SU-DHL-6 (cell line): ENCODE results near the gene PXDC1.

Source experiments
- CTCF ChIP-seq: fragments of 200-600 bp; sonication (generic); IDR thresholded peaks from one replicate; pipeline ENCODE4 v1.5.1; 2017; ENCODE audit warnings: antibody characterized with exemption, mild to moderate bottlenecking, low read length, moderate library complexity; ENCODE audit not compliant: insufficient read depth, poor library complexity, severe bottlenecking
- EZH2phosphoT487 ChIP-seq: fragments of 200-600 bp; sonication (generic), shearing (Covaris generic); conservative IDR thresholded peaks from 2 replicates; pipeline ENCODE4 v1.6.1; 2018; ENCODE audit warnings: mild to moderate bottlenecking, antibody characterized with exemption, low read length, moderate library complexity, mixed read lengths

GRCh38 chr6:3687847-3688246 lies 63.7 kb downstream of the PXDC1 start:
- TF ChIP-seq CTCF: no peak
- no peak for TF ChIP-seq EZH2phosphoT487
